Measurements from ENCODE around the gene POU2F1. TPM values are rescaled to one million over a fixed set of nuclear protein-coding genes. Genes with fewer than 3 reads are reported as not detected.

Gene POU2F1
- total RNA-seq, 1 donor from 2014 or later = 68.0 TPM

DNA sequence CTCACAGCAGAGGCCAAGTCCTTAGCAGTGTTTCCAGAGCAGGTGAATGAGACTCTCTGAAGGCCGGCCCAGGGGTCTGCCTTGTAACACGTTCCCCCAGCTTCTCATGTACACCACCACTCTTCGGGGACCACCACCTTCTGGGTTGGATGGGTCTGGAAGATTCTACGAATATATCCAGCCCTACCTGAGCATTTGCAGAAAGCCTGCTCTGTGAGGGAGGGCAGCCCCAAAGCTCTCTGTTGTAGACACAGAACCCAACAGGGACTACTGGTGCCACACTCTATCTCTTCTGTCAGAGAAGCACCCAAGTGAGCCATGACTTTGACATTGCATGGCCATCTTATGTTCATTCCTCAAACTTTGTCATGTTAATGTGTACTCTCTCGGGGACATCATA, 235.8 kb downstream of the POU2F1 start:
- H3K4me2 ChIP-seq = no peak overlapping the region
- Mint-ChIP-seq H3K36me3 (no peaks in the 10 kb centered on the region), H3K4me1 (peaks cover 31% of the 10 kb centered on the region), H3K27me3 (ENCODE audit: insufficient read depth, low read depth) (peaks cover 4% of the 10 kb centered on the region), H3K4me3 (peak overlapping the region; percentile 75), H3K27ac (no peak overlapping the region), H3K9me3 (no peaks in the 10 kb centered on the region)
- H2AFZ ChIP-seq (replicated peaks) = no peak overlapping the region
- no peak for TF ChIP-seq EZH2phosphoT487 (IDR thresholded peaks at IDR 0.05)
- TF ChIP-seq, protein P1, sequence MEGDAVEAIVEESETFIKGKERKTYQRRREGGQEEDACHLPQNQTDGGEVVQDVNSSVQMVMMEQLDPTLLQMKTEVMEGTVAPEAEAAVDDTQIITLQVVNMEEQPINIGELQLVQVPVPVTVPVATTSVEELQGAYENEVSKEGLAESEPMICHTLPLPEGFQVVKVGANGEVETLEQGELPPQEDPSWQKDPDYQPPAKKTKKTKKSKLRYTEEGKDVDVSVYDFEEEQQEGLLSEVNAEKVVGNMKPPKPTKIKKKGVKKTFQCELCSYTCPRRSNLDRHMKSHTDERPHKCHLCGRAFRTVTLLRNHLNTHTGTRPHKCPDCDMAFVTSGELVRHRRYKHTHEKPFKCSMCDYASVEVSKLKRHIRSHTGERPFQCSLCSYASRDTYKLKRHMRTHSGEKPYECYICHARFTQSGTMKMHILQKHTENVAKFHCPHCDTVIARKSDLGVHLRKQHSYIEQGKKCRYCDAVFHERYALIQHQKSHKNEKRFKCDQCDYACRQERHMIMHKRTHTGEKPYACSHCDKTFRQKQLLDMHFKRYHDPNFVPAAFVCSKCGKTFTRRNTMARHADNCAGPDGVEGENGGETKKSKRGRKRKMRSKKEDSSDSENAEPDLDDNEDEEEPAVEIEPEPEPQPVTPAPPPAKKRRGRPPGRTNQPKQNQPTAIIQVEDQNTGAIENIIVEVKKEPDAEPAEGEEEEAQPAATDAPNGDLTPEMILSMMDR (IDR thresholded peaks at IDR 0.05) = no peak
- no peak for TF ChIP-seq EZH2 (IDR thresholded peaks at IDR 0.05)
- no peak overlapping the region for H3K27ac ChIP-seq
- peaks cover 47% of the 10 kb centered on the region for H3K27me3 ChIP-seq
- no peak overlapping the region for H3K9ac ChIP-seq
- H3F3A ChIP-seq (ENCODE audit: low read depth) = peaks cover 26% of the 10 kb centered on the region
- H4K20me1 ChIP-seq (ENCODE audit: low read depth) = no peaks in the 10 kb centered on the region
- H3K4me1 ChIP-seq = peaks cover 15% of the 10 kb centered on the region
- H3K9me3 ChIP-seq (ENCODE audit: low read depth) = no peaks in the 10 kb centered on the region
- no peak overlapping the region for H3K4me3 ChIP-seq
- DNase-seq (ENCODE audit: low spot score) = no peak
- no peaks in the 10 kb centered on the region for H3K36me3 ChIP-seq
- H3K79me2 ChIP-seq (ENCODE audit: low read depth) = no peaks in the 10 kb centered on the region

DNA sequence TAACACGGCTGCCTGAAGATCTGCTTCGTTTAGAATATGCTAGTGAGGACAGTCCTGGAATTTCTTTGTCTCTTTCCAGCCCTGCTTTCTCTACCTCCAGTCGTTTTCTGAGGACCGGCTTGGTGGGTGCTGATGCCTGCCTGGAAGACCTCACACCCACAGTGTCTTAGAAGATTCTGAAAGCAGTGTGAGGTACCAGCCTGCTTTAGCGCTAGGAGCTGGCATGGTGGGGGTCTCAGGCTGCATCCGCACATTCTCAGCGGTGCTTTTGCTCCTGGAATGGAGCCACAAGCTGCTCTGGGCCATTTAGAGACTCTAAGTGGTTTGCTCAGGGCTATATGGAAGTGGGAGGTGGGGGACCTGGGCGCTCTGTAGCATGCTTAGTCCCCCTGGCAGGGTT, 236.2 kb downstream of the POU2F1 start:
- Histone ChIP-seq H2AFZ (replicated peaks) (no peak overlapping the region), H3K4me1 (peaks cover 15% of the 10 kb centered on the region), H3K27ac (no peak overlapping the region), H3K9ac (no peak overlapping the region), H3K9me3 (ENCODE audit: low read depth) (no peaks in the 10 kb centered on the region), H3K4me2 (no peak overlapping the region), H3F3A (ENCODE audit: low read depth) (peaks cover 26% of the 10 kb centered on the region), H3K27me3 (peaks cover 47% of the 10 kb centered on the region), H3K4me3 (no peak overlapping the region), H3K36me3 (no peaks in the 10 kb centered on the region), H4K20me1 (ENCODE audit: low read depth) (no peaks in the 10 kb centered on the region), H3K79me2 (ENCODE audit: low read depth) (no peaks in the 10 kb centered on the region)
- H3K4me3 Mint-ChIP-seq = peak overlapping the region; percentile 75
- TF ChIP-seq EZH2phosphoT487 (IDR thresholded peaks at IDR 0.05) (no peak), EZH2 (IDR thresholded peaks at IDR 0.05) (no peak)
- TF ChIP-seq, protein P1 (IDR thresholded peaks at IDR 0.05) = no peak
- no peak overlapping the region for H3K27ac Mint-ChIP-seq
- no peak for DNase-seq (ENCODE audit: low spot score)
- H3K4me1 Mint-ChIP-seq = peaks cover 31% of the 10 kb centered on the region
- no peaks in the 10 kb centered on the region for H3K36me3 Mint-ChIP-seq
- H3K27me3 Mint-ChIP-seq (ENCODE audit: insufficient read depth, low read depth) = peaks cover 4% of the 10 kb centered on the region
- no peaks in the 10 kb centered on the region for H3K9me3 Mint-ChIP-seq

DNA sequence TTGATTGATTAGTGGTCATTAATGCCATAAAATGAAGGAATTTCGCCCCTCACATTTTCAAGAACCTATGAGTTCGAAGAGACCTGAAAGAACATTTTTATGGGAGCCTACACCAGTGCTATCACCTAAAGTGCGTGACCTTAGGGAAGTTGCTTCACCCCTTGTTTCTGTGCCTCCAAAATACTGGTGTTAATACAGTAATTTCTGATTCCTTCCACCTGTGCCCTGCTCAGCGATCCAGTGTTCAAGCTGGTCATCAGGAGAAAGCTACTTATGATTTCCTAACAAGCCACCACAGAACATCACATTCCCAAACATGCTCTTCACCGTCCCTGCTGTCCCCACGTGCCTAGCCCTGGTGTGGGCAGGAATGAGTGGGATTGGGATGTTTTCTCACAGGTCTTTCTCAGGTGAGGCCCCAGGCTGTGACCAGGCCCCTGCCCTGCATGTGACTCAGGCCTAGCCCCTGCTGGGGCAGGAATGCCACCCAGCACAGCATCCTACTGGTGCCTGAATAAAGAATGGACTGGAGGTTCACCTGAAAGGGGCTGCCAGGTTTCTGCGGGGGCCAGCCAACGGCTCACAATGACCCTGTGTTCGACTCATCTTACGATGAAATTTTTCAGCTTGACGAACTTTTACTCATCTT, 237.4 kb downstream of the POU2F1 start:
- no peaks in the 10 kb centered on the region for H3K9me3 Mint-ChIP-seq
- no peak overlapping the region for H2AFZ ChIP-seq (replicated peaks)
- no peaks in the 10 kb centered on the region for H3K36me3 ChIP-seq
- H3K9ac ChIP-seq = no peak overlapping the region
- peaks cover 30% of the 10 kb centered on the region for H3F3A ChIP-seq (ENCODE audit: low read depth)
- H3K4me3 Mint-ChIP-seq = no peak overlapping the region
- no peak overlapping the region for H3K4me2 ChIP-seq
- no peak overlapping the region for H3K27ac Mint-ChIP-seq
- no peak overlapping the region for H3K4me3 ChIP-seq
- peaks cover 28% of the 10 kb centered on the region for H3K4me1 Mint-ChIP-seq
- no peaks in the 10 kb centered on the region for H3K9me3 ChIP-seq (ENCODE audit: low read depth)
- H3K36me3 Mint-ChIP-seq = no peaks in the 10 kb centered on the region
- H3K79me2 ChIP-seq (ENCODE audit: low read depth) = no peaks in the 10 kb centered on the region
- no peak for DNase-seq (ENCODE audit: low spot score)
- H3K27me3 ChIP-seq = peaks cover 47% of the 10 kb centered on the region
- peaks cover 4% of the 10 kb centered on the region for H3K27me3 Mint-ChIP-seq (ENCODE audit: insufficient read depth, low read depth)
- H3K4me1 ChIP-seq = peaks cover 20% of the 10 kb centered on the region
- no peak overlapping the region for H3K27ac ChIP-seq
- H4K20me1 ChIP-seq (ENCODE audit: low read depth) = no peaks in the 10 kb centered on the region
- no peak for TF ChIP-seq EZH2 (IDR thresholded peaks at IDR 0.05)
- TF ChIP-seq EZH2phosphoT487 (IDR thresholded peaks at IDR 0.05) = no peak
- TF ChIP-seq, protein P1 (IDR thresholded peaks at IDR 0.05) = no peak

Measured in neural progenitor cell (in vitro differentiated cells).